SK-N-SH (cell line): ENCODE data around the gene PRG2. TPM values are rescaled to one million over a fixed set of nuclear protein-coding genes. Genes with fewer than 3 reads are reported as not detected.

Experiments used
- CTCF ChIA-PET: fragments of 300-600, 350-600 bp; formaldehyde crosslinking; extraction: SDS; loops from one replicate; lab custom pipeline; 2021; lab: Yijun Ruan, JAX
- POLR2A ChIA-PET: fragments of 350-600 bp; sonication (Branson Sonifier 250); formaldehyde crosslinking; extraction: SDS; loops from one replicate; lab custom pipeline; 2020; ENCODE audit warnings: antibody characterized with exemption, inconsistent platforms; lab: Yijun Ruan, JAX
- DNase-seq: peaks from one replicate; pipeline ENCODE4 v3.0.0; 2012
- H2AFZ ChIP-seq: fragments of 200-600 bp; sonication (generic); 2 replicates; pipeline ENCODE4 v1.8.1; 2016; ENCODE audit warnings: antibody characterized with exemption, mild to moderate bottlenecking, low read depth
- H3F3A ChIP-seq: fragments of 200-600 bp; sonication (generic); replicated peaks from 2 replicates; pipeline ENCODE3; 2016; ENCODE audit warnings: antibody characterized with exemption, mild to moderate bottlenecking; ENCODE audit not compliant: insufficient read depth
- H3K27ac ChIP-seq, 2 experiments: fragments of 200-500 bp in 1 of 2; fragments of 200-600 bp in 1 of 2; sonication (Bioruptor generic) in 1 of 2; sonication (generic), shearing (Covaris generic) in 1 of 2; 2 replicates each; pipeline versions ENCODE4 v1.5.1 to v1.6.1; 2014 to 2016; ENCODE audit warnings: low read depth in 2 of 2, inconsistent platforms in 1 of 2, low read length in 1 of 2, mild to moderate bottlenecking in 1 of 2, mixed read lengths in 1 of 2
- H3K27me3 ChIP-seq: fragments of 200-600 bp; sonication (generic), shearing (Covaris generic); 2 replicates; pipeline ENCODE4 v1.6.1; 2016; ENCODE audit warnings: mixed run types; ENCODE audit not compliant: insufficient read depth
- H3K36me3 ChIP-seq, 2 experiments: fragments of 200-500 bp in 1 of 2; fragments of 200-600 bp in 1 of 2; sonication (Bioruptor generic) in 1 of 2; sonication (generic) in 1 of 2; replicated peaks in 1 of 2; 2 replicates each; pipeline versions ENCODE3 to v1.5.1; 2014 to 2016; ENCODE audit warnings: low read length in 1 of 2, mild to moderate bottlenecking in 1 of 2; ENCODE audit not compliant: insufficient read depth in 2 of 2, control insufficient read depth in 1 of 2
- H3K4me1 ChIP-seq, 2 experiments: fragments of 200-500 bp in 1 of 2; fragments of 200-600 bp in 1 of 2; sonication (Bioruptor generic) in 1 of 2; sonication (generic), shearing (Covaris generic) in 1 of 2; 2 replicates each; pipeline versions ENCODE4 v1.5.1 to v1.6.1; 2014 to 2016; ENCODE audit warnings: low read depth in 1 of 2, low read length in 1 of 2, mixed run types in 1 of 2; ENCODE audit not compliant: insufficient read depth in 2 of 2, control insufficient read depth in 1 of 2
- H3K4me2 ChIP-seq: fragments of 200-600 bp; sonication (generic), shearing (Covaris generic); 2 replicates; pipeline ENCODE4 v1.6.1; 2017; ENCODE audit warnings: mixed run types
- H3K4me3 ChIP-seq, 2 experiments: fragments of 200-500 bp in 1 of 2; fragments of 200-600 bp in 1 of 2; sonication (Bioruptor generic) in 1 of 2; sonication (generic), shearing (Covaris generic) in 1 of 2; 2 replicates each; pipeline versions ENCODE4 v1.5.1 to v1.8.1; 2014 to 2016; ENCODE audit warnings: low read depth in 2 of 2, inconsistent platforms in 1 of 2, low read length in 1 of 2, mild to moderate bottlenecking in 1 of 2, mixed read lengths in 1 of 2, moderate library complexity in 1 of 2
- H3K79me2 ChIP-seq: fragments of 200-600 bp; sonication (generic); 2 replicates; pipeline ENCODE4 v1.8.1; 2017; ENCODE audit warnings: mild to moderate bottlenecking; ENCODE audit not compliant: insufficient read depth
- H3K9ac ChIP-seq: fragments of 200-600 bp; sonication (generic); 2 replicates; pipeline ENCODE4 v1.6.1; 2017; ENCODE audit warnings: mixed run types
- H3K9me2 ChIP-seq: fragments of 200-600 bp; sonication (generic); 2 replicates; pipeline ENCODE4 v1.6.1; 2017; ENCODE audit warnings: mixed run types
- H3K9me3 ChIP-seq: fragments of 200-600 bp; sonication (generic); 2 replicates; pipeline ENCODE4 v1.6.1; 2017; ENCODE audit warnings: mixed run types, mild to moderate bottlenecking, moderate library complexity
- H4K20me1 ChIP-seq: fragments of 200-600 bp; sonication (generic); 2 replicates; pipeline ENCODE4 v1.6.1; 2017; ENCODE audit warnings: mild to moderate bottlenecking, mixed run types; ENCODE audit not compliant: insufficient read depth
- CTCF ChIP-seq: fragments of 200-600 bp; sonication (generic); IDR thresholded peaks from 2 replicates; pipeline ENCODE4 v1.6.1; 2017; ENCODE audit warnings: antibody characterized with exemption, mild to moderate bottlenecking, moderate library complexity
- ELF1 ChIP-seq: IDR thresholded peaks from 2 replicates; pipeline ENCODE4 v1.4.0; 2012
- EZH2phosphoT487 ChIP-seq: fragments of 200-600 bp; sonication (generic); IDR thresholded peaks from 2 replicates; pipeline ENCODE4 v1.6.1; 2017; ENCODE audit warnings: low read depth, mixed run types, mild to moderate bottlenecking, antibody characterized with exemption, moderate library complexity, borderline replicate concordance
- IRF3 ChIP-seq: fragments of 150-350 bp; IDR thresholded peaks from 2 replicates; pipeline ENCODE4 v1.6.1; 2016; ENCODE audit warnings: mild to moderate bottlenecking, low read depth, low read length
- MEF2A ChIP-seq: IDR thresholded peaks from 2 replicates; pipeline ENCODE4 v1.4.0; 2012; ENCODE audit warnings: low read depth, borderline replicate concordance
- MXI1 ChIP-seq: IDR thresholded peaks from 2 replicates; pipeline ENCODE4 v1.6.1; 2012; ENCODE audit warnings: mild to moderate bottlenecking, low read depth, low read length, improper control_type of control experiment
- NRF1 ChIP-seq: IDR thresholded peaks from 2 replicates; pipeline ENCODE4 v1.6.1; 2012; ENCODE audit warnings: low read depth, mild to moderate bottlenecking, low read length
- PBX3 ChIP-seq: IDR thresholded peaks from 2 replicates; pipeline ENCODE4; 2012
- RAD21 ChIP-seq: IDR thresholded peaks from 2 replicates; pipeline ENCODE4 v1.6.1; 2012; ENCODE audit warnings: mild to moderate bottlenecking, low read length
- REST ChIP-seq: IDR thresholded peaks from 2 replicates; pipeline ENCODE4 v1.6.1; 2012; ENCODE audit warnings: mild to moderate bottlenecking, low read depth, low read length, moderate library complexity
- RFX5 ChIP-seq: IDR thresholded peaks from 2 replicates; pipeline ENCODE4 v1.6.1; 2012; ENCODE audit warnings: mild to moderate bottlenecking, improper control_type of control experiment, low read length
- RXRA ChIP-seq: IDR thresholded peaks from 2 replicates; pipeline ENCODE4 v1.4.0; 2012; ENCODE audit warnings: low read depth, mild to moderate bottlenecking, borderline replicate concordance
- TAF1 ChIP-seq: IDR thresholded peaks from 2 replicates; pipeline ENCODE4 v1.6.1; 2012; ENCODE audit warnings: low read depth, mild to moderate bottlenecking, low read length, moderate library complexity, borderline replicate concordance
- TCF12 ChIP-seq: IDR thresholded peaks from 2 replicates; pipeline ENCODE4 v1.4.0; 2012
- USF1 ChIP-seq: IDR thresholded peaks from 2 replicates; pipeline ENCODE4 v1.4.0; 2012; ENCODE audit warnings: low read depth, borderline replicate concordance
- USF2 ChIP-seq: fragments of 150-350 bp; IDR thresholded peaks from 2 replicates; pipeline ENCODE4 v1.6.1; 2017; ENCODE audit warnings: antibody characterized with exemption, low read length, low read depth, borderline replicate concordance
- YY1 ChIP-seq: IDR thresholded peaks from 2 replicates; pipeline ENCODE4 v1.4.0; 2012; ENCODE audit warnings: low read depth, mild to moderate bottlenecking
- ZBTB33 ChIP-seq: IDR thresholded peaks from 2 replicates; pipeline ENCODE4 v1.4.0; 2012; ENCODE audit warnings: low read depth, borderline replicate concordance
- WGBS: methylation state at CpG from one replicate; pipeline ENCODE4 v1.1.6; 2017; ENCODE audit warnings: low lambda C conversion rate; 5-methylcytosine and 5-hydroxymethylcytosine counted together
- polyA plus RNA-seq, 3 experiments: library from polyadenylated mRNA; depleted of rRNA; stranded (reverse); fragments of >200 nt; gene quantifications; 2 replicates each; pipeline ENCODE4 v1.2.3, GENCODE V29; 2012

The PRG2 gene
- polyA plus RNA-seq, 1 of the 3 experiments (the other 2 are of a cell fraction) = not detected

- no peaks in the 10 kb centered on the region for H4K20me1 ChIP-seq
- 49% methylated on average over 2 of the region's 2 CpGs for WGBS
- no peak overlapping the region for H3K9ac ChIP-seq
- no peak overlapping the region for H2AFZ ChIP-seq
- H3F3A ChIP-seq = no peaks in the 10 kb centered on the region
- no peak overlapping the region for H3K4me3 ChIP-seq
- CTCF ChIA-PET = interaction anchor here (1.0 kb wide), 1 partner anchor 30 kb away, joined by 4 read pairs; no protein-coding TSS in a partner anchor
- H3K4me1 ChIP-seq = no peaks in the 10 kb centered on the region; a peak in 1 of 4 replicates
- POLR2A ChIA-PET = no interaction called here
- H3K27me3 ChIP-seq = no peaks in the 10 kb centered on the region
- no peaks in the 10 kb centered on the region for H3K9me2 ChIP-seq
- no peaks in the 10 kb centered on the region for H3K79me2 ChIP-seq
- no peaks in the 10 kb centered on the region for H3K9me3 ChIP-seq
- no peak overlapping the region for H3K27ac ChIP-seq
- no peaks in the 10 kb centered on the region for H3K36me3 ChIP-seq
- TF ChIP-seq CTCF (no peak), YY1 (no peak), IRF3 (no peak), RAD21 (no peak), TAF1 (no peak), REST (no peak), NRF1 (no peak), MEF2A (no peak), ELF1 (no peak), EZH2phosphoT487 (no peak), TCF12 (no peak), USF1 (no peak), MXI1 (no peak), ZBTB33 (no peak), PBX3 (no peak), RXRA (no peak), USF2 (no peak), RFX5 (no peak)
- DNase-seq = peak; percentile 21
- H3K4me2 ChIP-seq = no peak overlapping the region
Observed at GRCh38 chr11:57375490-57375889, 15.0 kb downstream of the PRG2 start.
